KOPT-K1 (cell line): ENCODE measurements around the gene ACSL1.
"Not testable (repeated sequence)": the region's sequence is repeated elsewhere in the genome, so short reads cannot be mapped to it uniquely, and the experiment has no call there.

ENCODE experiments used
- H3K27ac ChIP-seq: fragments of 200-600 bp; sonication (generic); 2 replicates; pipeline ENCODE4 v1.5.1; 2016; ENCODE audit warnings: antibody characterized with exemption, mild to moderate bottlenecking, low read depth, low read length; ENCODE audit not compliant: poor library complexity, severe bottlenecking
- H3K36me3 ChIP-seq: fragments of 200-600 bp; sonication (generic); 2 replicates; pipeline ENCODE4 v1.5.1; 2017; ENCODE audit warnings: antibody characterized with exemption, mild to moderate bottlenecking, low read length, moderate library complexity; ENCODE audit not compliant: insufficient read depth
- H3K9me3 ChIP-seq: fragments of 200-600 bp; sonication (generic); 2 replicates; pipeline ENCODE4 v1.5.1; 2017; ENCODE audit warnings: antibody characterized with exemption, low read length, mild to moderate bottlenecking; ENCODE audit not compliant: insufficient read depth, poor library complexity, severe bottlenecking

ACSL1 gene

GRCh38 chr4:184793735-184794355 lies 31.9 kb downstream of the ACSL1 start:
- Histone ChIP-seq H3K27ac (no peak overlapping the region), H3K9me3 (no peaks in the 10 kb centered on the region), H3K36me3 (no peaks in the 10 kb centered on the region)

DNA sequence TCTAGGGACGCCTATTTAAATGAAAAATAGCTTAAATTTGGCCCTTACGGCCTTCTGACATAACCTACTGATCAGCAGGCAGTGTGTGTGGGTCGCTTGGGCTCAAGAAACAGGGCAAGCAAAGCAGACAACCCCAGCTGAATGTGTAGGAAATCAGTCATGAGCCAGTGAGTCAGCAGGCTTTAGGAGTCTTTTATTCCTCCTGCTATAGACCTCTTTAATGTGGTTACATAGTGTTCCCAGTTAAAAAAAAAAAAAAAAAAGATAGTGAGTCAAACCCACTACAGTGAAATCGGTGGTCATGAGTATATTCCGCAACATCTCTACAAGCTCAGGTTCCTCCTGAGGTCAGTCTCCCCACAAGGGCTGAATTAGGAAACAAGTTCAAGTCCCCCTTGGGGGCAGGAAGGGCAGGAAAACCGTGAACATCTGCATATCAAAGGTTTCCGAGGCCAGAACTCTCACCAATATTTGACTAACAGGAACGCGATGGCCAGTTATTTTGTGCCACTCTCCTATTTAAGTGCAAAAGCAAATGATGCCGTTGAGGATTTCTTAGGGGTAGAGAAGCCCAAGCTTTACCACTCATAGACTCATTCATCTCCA lies 32.7 kb downstream of the ACSL1 start:
- no peaks in the 10 kb centered on the region for H3K9me3 ChIP-seq
- no peaks in the 10 kb centered on the region for H3K36me3 ChIP-seq
- no peak overlapping the region for H3K27ac ChIP-seq

DNA sequence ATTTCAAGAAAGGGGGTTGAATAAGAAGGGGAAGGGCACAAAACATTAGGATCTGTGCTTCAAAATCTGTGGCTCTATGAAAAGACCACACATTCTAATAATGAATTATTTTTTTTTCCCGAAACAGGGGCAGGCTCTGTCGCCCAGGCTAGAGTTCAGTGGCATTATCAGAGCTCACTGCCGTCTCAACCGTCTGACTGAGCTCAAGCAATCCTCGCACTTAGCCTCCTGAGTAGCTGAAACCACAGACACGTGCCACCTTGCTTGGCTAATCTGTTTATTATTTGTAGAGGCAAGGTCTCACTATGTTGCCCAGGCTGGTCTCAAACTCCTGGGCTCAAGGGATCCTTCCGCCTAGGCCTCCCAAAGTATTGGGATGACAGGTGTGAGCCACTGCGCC lies 33.4 kb downstream of the ACSL1 start:
- H3K9me3 ChIP-seq, result no peaks in the 10 kb centered on the region
- no peak overlapping the region for H3K27ac ChIP-seq
- H3K36me3 ChIP-seq, result no peaks in the 10 kb centered on the region

GRCh38 chr4:184790826-184791225 lies 34.9 kb downstream of the ACSL1 start:
- Histone ChIP-seq H3K27ac (peak overlapping the region; percentile 6), H3K36me3 (no peaks in the 10 kb centered on the region), H3K9me3 (no peaks in the 10 kb centered on the region)

- H3K27ac ChIP-seq, result no peak overlapping the region
- H3K36me3 ChIP-seq, result no peaks in the 10 kb centered on the region
- no peaks in the 10 kb centered on the region for H3K9me3 ChIP-seq
Observed at GRCh38 chr4:184787766-184788503, 37.8 kb downstream of the ACSL1 start.

- Histone ChIP-seq H3K27ac (peak overlapping the region; percentile 40), H3K36me3 (no peaks in the 10 kb centered on the region), H3K9me3 (no peaks in the 10 kb centered on the region)
Observed at GRCh38 chr4:184785813-184786212, 40.0 kb downstream of the ACSL1 start.

- peak overlapping the region; percentile 25 for H3K27ac ChIP-seq
- no peaks in the 10 kb centered on the region for H3K36me3 ChIP-seq
- H3K9me3 ChIP-seq, result no peaks in the 10 kb centered on the region
Observed at GRCh38 chr4:184784628-184785257, 41.0 kb downstream of the ACSL1 start.

- Histone ChIP-seq H3K36me3 (no peaks in the 10 kb centered on the region), H3K27ac (peak overlapping the region; percentile 75), H3K9me3 (peaks cover 12% of the 10 kb centered on the region)
Observed at GRCh38 chr4:184782731-184783373, 42.9 kb downstream of the ACSL1 start.

DNA sequence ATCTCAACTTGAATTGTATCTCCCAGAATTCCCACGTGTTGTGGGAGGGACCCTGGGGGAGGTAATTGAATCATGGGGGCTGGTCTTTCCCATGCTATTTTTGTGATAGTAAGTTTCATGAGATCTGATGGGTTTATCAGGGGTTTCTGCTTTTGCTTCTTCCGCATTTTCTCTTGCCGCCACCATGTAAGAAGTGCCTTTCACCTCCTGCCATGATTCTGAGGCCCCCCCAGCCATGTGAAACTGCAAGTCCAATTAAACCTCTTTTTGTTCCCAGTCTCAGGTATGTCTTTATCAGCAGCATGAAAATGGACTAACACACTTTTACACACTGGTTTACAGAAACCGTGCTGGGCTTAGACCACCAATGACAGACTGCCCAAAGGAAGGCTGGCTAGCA lies 46.6 kb downstream of the ACSL1 start:
- not testable (repeated sequence) for H3K36me3 ChIP-seq, H3K27ac ChIP-seq
- peaks cover 12% of the 10 kb centered on the region for H3K9me3 ChIP-seq

- peaks cover 12% of the 10 kb centered on the region for H3K9me3 ChIP-seq
- H3K27ac ChIP-seq, result no peak overlapping the region
Observed at GRCh38 chr4:184778325-184778724, 47.4 kb downstream of the ACSL1 start.

GRCh38 chr4:184776821-184777220 lies 48.9 kb downstream of the ACSL1 start:
- Histone ChIP-seq H3K9me3 (peaks cover 12% of the 10 kb centered on the region), H3K27ac (no peak overlapping the region), H3K36me3 (no peaks in the 10 kb centered on the region)

More at GRCh38 chr4:184778325-184778724, 47.4 kb downstream of the ACSL1 start:
- H3K36me3 ChIP-seq, result no peaks in the 10 kb centered on the region

DNA sequence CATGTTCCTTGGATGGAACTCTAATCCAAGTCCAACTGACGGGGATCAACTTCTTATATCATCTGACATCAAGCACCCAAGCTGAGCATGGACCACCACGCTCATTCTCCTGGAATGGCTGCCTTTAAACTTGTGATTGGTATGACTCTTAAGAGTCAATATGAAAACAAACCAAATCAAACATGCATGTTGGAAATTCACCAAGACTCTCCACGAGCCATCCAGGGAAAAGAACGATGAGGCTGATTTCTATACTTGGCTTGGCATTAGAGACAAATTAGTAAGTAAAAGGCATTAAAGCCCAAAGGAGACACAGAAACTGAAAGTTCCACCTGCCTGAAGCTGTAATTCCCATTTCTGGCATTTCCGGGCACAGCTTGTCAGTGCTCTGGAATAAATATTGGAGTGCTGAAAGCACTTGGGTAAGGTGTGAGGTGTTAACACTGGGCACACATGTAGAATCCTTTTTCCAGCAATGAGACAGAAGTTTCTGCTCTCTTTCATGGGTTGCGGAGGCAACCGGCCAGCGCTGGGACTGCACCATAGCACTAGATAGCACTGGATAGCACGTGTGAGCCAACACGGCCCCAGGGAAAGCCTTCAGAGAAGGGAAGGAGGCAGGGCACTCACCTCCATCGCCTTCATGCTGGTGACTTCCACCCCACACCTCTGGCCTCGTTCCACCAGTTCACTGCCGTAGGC lies 49.8 kb downstream of the ACSL1 start:
- Histone ChIP-seq H3K9me3 (peaks cover 12% of the 10 kb centered on the region), H3K27ac (no peak overlapping the region)

DNA sequence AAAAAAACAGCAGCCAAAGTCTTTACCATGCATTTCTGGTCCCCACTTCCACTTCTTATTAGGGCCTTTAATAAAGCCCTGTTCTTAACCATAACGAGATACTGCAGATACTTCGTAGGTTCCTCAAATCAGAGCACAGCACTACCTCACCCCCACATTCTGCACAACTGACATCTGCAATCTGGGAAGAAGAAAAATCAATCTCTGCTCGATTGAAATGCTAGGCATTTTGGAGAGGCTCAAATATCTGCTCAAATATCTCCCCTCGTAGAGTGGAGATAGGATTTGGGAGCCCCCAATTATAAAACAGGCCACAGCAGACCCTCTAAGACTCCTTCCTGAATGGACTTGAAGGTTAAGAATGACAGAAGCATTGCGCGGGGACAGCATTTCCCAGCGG lies 51.6 kb downstream of the ACSL1 start:
- no peaks in the 10 kb centered on the region for H3K36me3 ChIP-seq
- H3K27ac ChIP-seq, result no peak overlapping the region
- H3K9me3 ChIP-seq, result peaks cover 8% of the 10 kb centered on the region

More for the DNA sequence above, 49.8 kb downstream of the ACSL1 start:
- H3K36me3 ChIP-seq, result no peaks in the 10 kb centered on the region

DNA sequence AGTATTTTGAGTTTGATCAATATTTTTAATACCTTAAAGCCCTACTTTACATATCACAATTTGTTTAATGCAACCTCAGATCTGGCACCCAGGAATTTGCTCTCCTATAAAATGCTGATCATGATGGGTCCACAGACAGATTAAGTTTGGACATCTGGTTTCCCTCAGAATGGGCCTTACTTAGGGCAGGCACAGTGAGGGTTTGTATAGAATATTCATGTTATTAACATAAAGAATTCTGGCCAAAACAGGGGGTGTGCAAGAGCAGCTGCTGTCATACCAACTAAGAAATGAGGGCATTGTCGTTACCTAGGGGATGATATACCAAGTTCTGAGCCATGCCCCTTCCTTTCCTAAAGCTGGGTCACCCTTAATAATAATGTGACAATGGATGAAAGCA lies 54.4 kb downstream of the ACSL1 start:
- Histone ChIP-seq H3K9me3 (no peaks in the 10 kb centered on the region), H3K36me3 (no peaks in the 10 kb centered on the region), H3K27ac (no peak overlapping the region)
